Spinal cord (tissue), 10 donors: ENCODE results near the gene C16orf78. TPM values are rescaled to one million over a fixed set of nuclear protein-coding genes. Genes with fewer than 3 reads are reported as not detected.

Experiments used
- DNase-seq, 6 donors: peaks; one replicate each; pipeline versions ENCODE4 v3.0.0 to v3.0.0-alpha.2; 2013 to 2015; ENCODE audit warnings: low spot score in 6 of 6, low read depth in 4 of 6
- H3K27ac ChIP-seq: one replicate; pipeline ENCODE4 v1.5.1; 2013; ENCODE audit warnings: low read depth, low read length, control low read depth
- H3K27me3 ChIP-seq: one replicate; pipeline ENCODE4 v1.6.1; 2013; ENCODE audit warnings: low read length; ENCODE audit not compliant: control insufficient read depth, insufficient read depth
- H3K36me3 ChIP-seq: one replicate; pipeline ENCODE4 v1.6.1; 2013; ENCODE audit warnings: low read length; ENCODE audit not compliant: control insufficient read depth, insufficient read depth
- H3K4me1 ChIP-seq: one replicate; pipeline ENCODE4 v1.6.1; 2013; ENCODE audit warnings: low read length; ENCODE audit not compliant: control insufficient read depth, insufficient read depth
- H3K4me3 ChIP-seq: one replicate; pipeline ENCODE4 v1.5.1; 2013; ENCODE audit warnings: low read depth, low read length, control low read depth
- H3K9me3 ChIP-seq: one replicate; pipeline ENCODE4 v1.6.1; 2013; ENCODE audit warnings: low read length; ENCODE audit not compliant: control insufficient read depth, insufficient read depth
- WGBS: methylation state at CpG from one replicate; pipeline ENCODE4 v1.1.5; 2013; ENCODE audit warnings: missing lambda C conversion rate; ENCODE audit not compliant: insufficient coverage; 5-methylcytosine and 5-hydroxymethylcytosine counted together
- long read RNA-seq, 4 donors: transcript quantifications; one replicate each; lab custom pipeline, GENCODE V29; 2026
- polyA plus RNA-seq, 2 donors: library from polyadenylated mRNA; unstranded; fragments of 120-200 nt; gene quantifications; one replicate each; pipeline ENCODE4 v1.2.1, GENCODE V29; 2013; ENCODE audit not compliant: insufficient read length in 2 of 2
- total RNA-seq, 2 donors: library from RNA; depleted of rRNA in 1 of 2; stranded (reverse); fragments of 120-200 nt in 1 of 2; fragments of >200 nt in 1 of 2; gene quantifications; one replicate each; pipeline versions ENCODE4 v1.2.3 to v1.2.4, GENCODE V29; 2013 to 2014
- donor health status: healthy.

C16orf78 gene, protein sequence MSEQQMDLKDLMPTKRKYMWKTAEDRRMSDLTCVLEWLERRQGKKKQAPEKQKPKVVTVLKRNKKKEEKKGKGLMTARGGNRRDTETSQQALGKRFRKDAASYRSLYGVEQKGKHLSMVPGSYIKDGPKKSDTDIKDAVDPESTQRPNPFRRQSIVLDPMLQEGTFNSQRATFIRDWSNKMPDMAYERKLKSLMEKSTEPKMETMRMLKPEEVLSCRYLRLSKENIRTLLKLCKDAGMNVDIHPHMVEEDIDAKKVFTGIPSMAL
- total RNA-seq (not detected), polyA plus RNA-seq (not detected)
- long read RNA-seq, donor 1, result 0 reads
- long read RNA-seq, donor 2, result 0 reads
- long read RNA-seq, donor 3, result 0 reads
- long read RNA-seq, donor 4, result 0 reads

GRCh38 chr16:49373504-49373903 is at the start of gene C16orf78:
Gene C16orf78 (plus strand): TSS chr16:49373804. CDS start chr16:49373940, 136 bp downstream.
- Histone ChIP-seq H3K27ac (no peak within 1 kb of the TSS), H3K9me3 (no peaks in the 10 kb centered on the region), H3K4me3 (no peak within 1 kb of the TSS), H3K4me1 (no peaks in the 10 kb centered on the region), H3K27me3 (no peaks in the 10 kb centered on the region), H3K36me3 (no peaks in the 10 kb centered on the region)
- DNase-seq, result no peak
- 70% methylated on average over 3 of the region's 4 CpGs for WGBS

GRCh38 chr16:49324703-49325102 is 48.9 kb upstream of the C16orf78 start:
- DNase-seq, result peak in 1 of 6 donors; percentile 15
- no peaks in the 10 kb centered on the region for H3K27me3 ChIP-seq
- H3K27ac ChIP-seq, result no peak overlapping the region
- no CpG with 5 or more reads among the region's 9 CpGs for WGBS
- no peaks in the 10 kb centered on the region for H3K9me3 ChIP-seq
- peaks cover 2% of the 10 kb centered on the region for H3K4me1 ChIP-seq
- H3K4me3 ChIP-seq, result no peak overlapping the region
- no peaks in the 10 kb centered on the region for H3K36me3 ChIP-seq

DNA sequence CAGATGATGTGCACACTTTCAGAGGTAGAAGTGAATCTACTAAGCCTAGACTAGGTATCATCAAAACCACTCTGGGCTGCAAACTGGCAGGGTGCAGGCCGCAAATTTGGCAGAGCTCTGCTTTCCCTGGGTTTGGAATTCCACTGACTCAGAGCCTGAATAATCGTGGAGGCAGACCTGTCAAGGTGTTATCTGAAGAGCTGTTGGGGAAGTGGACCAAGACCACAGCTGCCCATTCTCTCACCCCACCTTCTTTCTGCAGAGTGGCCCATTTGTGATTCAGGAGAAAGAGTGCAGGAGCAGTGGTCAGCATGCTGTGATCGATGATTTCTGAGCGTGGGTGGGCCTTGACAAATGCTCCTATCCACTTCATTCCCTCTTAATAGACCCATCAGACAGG is 46.1 kb upstream of the C16orf78 start:
- DNase-seq, result no peak
- Histone ChIP-seq H3K36me3 (no peaks in the 10 kb centered on the region), H3K9me3 (no peaks in the 10 kb centered on the region)

DNA sequence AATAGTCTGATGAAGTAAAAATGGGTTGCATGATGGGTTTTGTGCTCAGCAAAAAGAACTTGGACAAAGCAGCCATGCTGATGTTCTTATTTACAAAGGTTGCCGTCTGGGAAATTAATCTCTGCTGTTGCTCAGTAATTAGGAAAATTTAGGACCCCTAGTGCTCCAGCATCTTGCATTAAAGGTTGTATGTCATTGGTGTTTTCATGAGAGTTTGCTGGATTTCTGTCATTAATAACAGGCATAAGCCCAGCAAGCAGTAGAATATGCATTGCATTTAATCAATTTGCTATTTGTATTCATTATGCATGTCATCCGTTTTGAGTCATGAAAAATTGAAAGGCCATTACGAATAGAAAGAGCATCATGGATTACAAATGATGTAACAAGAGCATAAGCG is 45.3 kb upstream of the C16orf78 start:
- Histone ChIP-seq H3K4me1 (peaks cover 6% of the 10 kb centered on the region), H3K9me3 (no peaks in the 10 kb centered on the region), H3K36me3 (no peaks in the 10 kb centered on the region), H3K4me3 (no peak overlapping the region), H3K27ac (no peak overlapping the region), H3K27me3 (no peaks in the 10 kb centered on the region)
- peak in 1 of 6 donors; percentile 73 for DNase-seq
- 51% methylated on average over 3 of the region's 4 CpGs for WGBS

More for the DNA sequence above, 46.1 kb upstream of the C16orf78 start:
- H3K27ac ChIP-seq, result no peak overlapping the region
- no peak overlapping the region for H3K4me3 ChIP-seq
- 73% methylated on average over 3 of the region's 4 CpGs for WGBS
- H3K4me1 ChIP-seq, result peaks cover 2% of the 10 kb centered on the region
- H3K27me3 ChIP-seq, result no peaks in the 10 kb centered on the region

- no peaks in the 10 kb centered on the region for H3K9me3 ChIP-seq
- H3K27ac ChIP-seq, result no peak overlapping the region
- DNase-seq, result no peak
- no peaks in the 10 kb centered on the region for H3K27me3 ChIP-seq
- no peak overlapping the region for H3K4me3 ChIP-seq
- H3K4me1 ChIP-seq, result peaks cover 10% of the 10 kb centered on the region
- H3K36me3 ChIP-seq, result no peaks in the 10 kb centered on the region
- WGBS, result 92% methylated on average over 6 of the region's 9 CpGs
Measured at GRCh38 chr16:49330562-49331201, 42.9 kb upstream of the C16orf78 start.

- no peak overlapping the region for H3K4me3 ChIP-seq
- WGBS, result 12% methylated on average over 1 of the region's 2 CpGs
- H3K27ac ChIP-seq, result no peak overlapping the region
- H3K36me3 ChIP-seq, result no peaks in the 10 kb centered on the region
- H3K27me3 ChIP-seq, result no peaks in the 10 kb centered on the region
- peaks cover 8% of the 10 kb centered on the region for H3K4me1 ChIP-seq
- DNase-seq, result peak in 4 of 6 donors; percentile 17 to 65 (median 35)
- H3K9me3 ChIP-seq, result no peaks in the 10 kb centered on the region
Measured at GRCh38 chr16:49332589-49333258, 40.9 kb upstream of the C16orf78 start.

DNA sequence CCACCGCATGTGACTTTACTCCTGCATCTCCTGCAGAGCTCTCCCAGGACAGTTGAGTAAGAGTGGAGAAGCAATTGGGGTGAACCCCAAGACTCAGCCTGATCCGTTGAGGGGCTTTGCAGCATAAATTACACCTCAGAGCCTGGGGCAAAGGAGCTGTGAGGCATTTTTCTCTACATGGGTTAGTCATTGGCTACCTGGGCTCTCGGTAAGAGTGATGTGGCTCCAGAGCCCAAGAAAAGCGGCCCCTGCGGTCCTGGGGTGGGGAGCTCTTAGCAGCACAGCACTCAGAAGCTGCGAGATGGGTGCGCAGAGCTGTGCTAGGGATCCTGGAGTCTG is 40.4 kb upstream of the C16orf78 start:
- H3K27ac ChIP-seq, result peak overlapping the region; percentile 45
- no peaks in the 10 kb centered on the region for H3K9me3 ChIP-seq
- 64% methylated on average over 7 of the region's 7 CpGs for WGBS
- peaks cover 8% of the 10 kb centered on the region for H3K4me1 ChIP-seq
- H3K27me3 ChIP-seq, result no peaks in the 10 kb centered on the region
- no peaks in the 10 kb centered on the region for H3K36me3 ChIP-seq
- no peak for DNase-seq
- H3K4me3 ChIP-seq, result no peak overlapping the region

GRCh38 chr16:49335828-49336227 is 37.8 kb upstream of the C16orf78 start:
- H3K27me3 ChIP-seq, result peaks cover 2% of the 10 kb centered on the region
- H3K4me1 ChIP-seq, result peaks cover 8% of the 10 kb centered on the region
- 73% methylated on average over 5 of the region's 8 CpGs for WGBS

GRCh38 chr16:49336581-49336980 is 37.0 kb upstream of the C16orf78 start:
- DNase-seq, result no peak
- 75% methylated on average over 2 of the region's 3 CpGs for WGBS
- H3K36me3 ChIP-seq, result no peaks in the 10 kb centered on the region
- no peaks in the 10 kb centered on the region for H3K9me3 ChIP-seq
- no peak overlapping the region for H3K4me3 ChIP-seq
- no peak overlapping the region for H3K27ac ChIP-seq
- H3K27me3 ChIP-seq, result peaks cover 3% of the 10 kb centered on the region
- peaks cover 8% of the 10 kb centered on the region for H3K4me1 ChIP-seq

More at GRCh38 chr16:49335828-49336227, 37.8 kb upstream of the C16orf78 start:
- no peak for DNase-seq
- H3K27ac ChIP-seq, result no peak overlapping the region
- H3K9me3 ChIP-seq, result no peaks in the 10 kb centered on the region
- H3K36me3 ChIP-seq, result no peaks in the 10 kb centered on the region
- H3K4me3 ChIP-seq, result no peak overlapping the region
